Measurements from ENCODE around the gene SOCS7.

SOCS7 gene

GRCh38 chr17:38424297-38424972, 72.8 kb downstream of the SOCS7 start:
- no peak for DNase-seq (ENCODE audit: low read depth)
- TF ChIP-seq CTCF (IDR thresholded peaks at IDR 0.05; ENCODE audit: control insufficient read depth, insufficient read depth, low read depth, low read length, missing control alignments): no peak
- no peak overlapping the region for H3K4me3 ChIP-seq (ENCODE audit: control insufficient read depth, low read depth, low read length)

- DNase-seq (ENCODE audit: low read depth): no peak
- no peak overlapping the region for H3K4me3 ChIP-seq (ENCODE audit: control insufficient read depth, low read depth, low read length)
- no peak for TF ChIP-seq CTCF (IDR thresholded peaks at IDR 0.05; ENCODE audit: control insufficient read depth, insufficient read depth, low read depth, low read length, missing control alignments)
Measured at GRCh38 chr17:38425031-38425430, 73.4 kb downstream of the SOCS7 start.

- TF ChIP-seq CTCF (IDR thresholded peaks at IDR 0.05; ENCODE audit: control insufficient read depth, insufficient read depth, low read depth, low read length, missing control alignments): no peak
- no peak for DNase-seq (ENCODE audit: low read depth)
- H3K4me3 ChIP-seq (ENCODE audit: control insufficient read depth, low read depth, low read length): no peak overlapping the region
Measured at GRCh38 chr17:38425744-38426143, 74.1 kb downstream of the SOCS7 start.

GRCh38 chr17:38426441-38426840, 74.8 kb downstream of the SOCS7 start:
- no peak for TF ChIP-seq CTCF (IDR thresholded peaks at IDR 0.05; ENCODE audit: control insufficient read depth, insufficient read depth, low read depth, low read length, missing control alignments)
- H3K4me3 ChIP-seq (ENCODE audit: control insufficient read depth, low read depth, low read length): no peak overlapping the region
- DNase-seq (ENCODE audit: low read depth): no peak

- TF ChIP-seq CTCF (IDR thresholded peaks at IDR 0.05; ENCODE audit: control insufficient read depth, insufficient read depth, low read depth, low read length, missing control alignments): no peak
- no peak for DNase-seq (ENCODE audit: low read depth)
- H3K4me3 ChIP-seq (ENCODE audit: control insufficient read depth, low read depth, low read length): peak overlapping the region; percentile 63
Measured at GRCh38 chr17:38427160-38427949, 75.7 kb downstream of the SOCS7 start.

- H3K4me3 ChIP-seq (ENCODE audit: control insufficient read depth, low read depth, low read length): peak within 1 kb of the TSS; percentile 63
- DNase-seq (ENCODE audit: low read depth): no peak
Measured at GRCh38 chr17:38428112-38428642, 76.5 kb downstream of the SOCS7 start, which contains the start of gene ARHGAP23. Gene ARHGAP23, plus strand, starts transcription at chr17:38428464. Its CDS starts 22 bp downstream, at chr17:38428486.

More at GRCh38 chr17:38428112-38428642, 76.5 kb downstream of the SOCS7 start, which contains the start of gene ARHGAP23:
- no peak for TF ChIP-seq CTCF (IDR thresholded peaks at IDR 0.05; ENCODE audit: control insufficient read depth, insufficient read depth, low read depth, low read length, missing control alignments)

Measured in AG09309 (cell line).